ENCODE data around the gene HTR4.

HTR4 gene

DNA sequence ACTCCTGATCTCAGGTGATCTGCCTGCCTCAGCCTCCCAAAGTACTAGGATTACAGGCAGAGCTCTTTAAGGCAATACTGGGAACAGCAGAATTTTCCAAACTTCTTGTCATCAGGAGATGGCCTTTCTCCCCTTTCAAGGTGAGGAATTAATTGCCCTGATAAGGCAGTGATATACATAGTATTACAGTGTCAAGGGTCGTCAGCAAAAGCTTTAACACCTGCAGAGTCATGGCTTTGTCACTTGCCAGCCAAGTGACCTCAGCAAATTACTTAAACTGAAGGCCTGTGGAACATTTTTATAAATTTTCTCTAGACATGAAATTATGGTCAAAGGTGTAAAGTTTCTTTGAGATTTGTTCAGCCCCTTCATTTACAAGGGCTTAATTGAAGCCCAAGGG, 211.1 kb downstream of the HTR4 start:
- no peak overlapping the region for H3K4me3 ChIP-seq (ENCODE audit: low read depth, low read length)

DNA sequence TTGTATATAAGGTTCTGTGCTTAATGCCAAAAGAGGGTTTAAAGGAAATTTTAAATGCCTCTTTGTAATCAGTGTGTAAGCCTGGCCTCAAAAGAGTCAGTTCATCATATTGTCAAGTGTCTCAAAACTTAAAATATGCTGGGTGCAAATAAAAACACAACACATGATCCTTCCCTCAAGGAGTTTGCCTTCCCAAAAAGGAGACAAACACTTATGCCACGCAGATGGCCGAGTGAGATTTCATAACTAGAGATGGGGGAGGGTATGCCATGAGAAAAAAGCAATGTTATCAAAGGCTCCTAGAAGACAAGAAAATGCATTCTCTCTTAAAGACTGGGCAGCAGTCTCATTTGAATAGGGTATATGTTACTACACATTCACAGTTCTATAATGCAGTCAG, 215.4 kb downstream of the HTR4 start:
- no peak overlapping the region for H3K4me3 ChIP-seq (ENCODE audit: low read depth, low read length)

DNA sequence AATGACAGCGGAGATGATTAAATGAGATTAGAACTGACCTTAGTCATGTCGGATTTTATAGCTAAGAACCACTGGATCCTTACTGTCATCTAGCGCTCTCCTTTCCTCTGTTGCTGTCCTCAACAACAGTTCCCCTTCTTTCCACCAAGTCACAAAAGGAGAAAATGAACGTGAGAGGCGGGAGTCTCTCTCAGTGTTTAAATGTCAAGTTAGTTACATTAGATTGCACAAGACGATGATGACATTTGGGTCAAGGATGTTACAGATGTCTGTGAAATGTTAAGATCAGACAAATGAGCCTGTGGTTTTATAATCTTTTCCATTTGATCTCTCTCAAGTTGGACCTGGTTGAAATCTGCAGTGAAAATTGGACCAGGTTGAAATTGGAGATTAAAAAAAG, 217.1 kb downstream of the HTR4 start:
- H3K4me3 ChIP-seq (ENCODE audit: low read depth, low read length) = no peak overlapping the region

DNA sequence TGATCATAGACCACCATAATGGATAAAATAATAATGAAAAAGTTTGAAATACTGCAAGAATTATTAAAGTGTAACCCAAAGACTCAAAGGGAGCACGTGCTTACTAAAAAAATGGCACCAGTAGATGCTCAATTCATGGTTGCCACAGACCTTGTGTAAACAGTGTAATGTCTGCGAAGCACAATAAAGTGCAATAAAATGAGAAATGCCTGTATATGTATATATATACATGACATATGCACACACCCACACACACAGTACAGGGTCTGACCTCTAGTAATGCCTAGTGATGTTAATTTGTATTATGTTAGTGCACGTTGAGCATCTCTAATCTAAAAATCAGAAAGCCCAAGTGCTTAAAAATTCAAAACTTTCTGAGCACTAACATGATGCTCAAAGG, 218.3 kb downstream of the HTR4 start:
- no peak overlapping the region for H3K4me3 ChIP-seq (ENCODE audit: low read depth, low read length)

DNA sequence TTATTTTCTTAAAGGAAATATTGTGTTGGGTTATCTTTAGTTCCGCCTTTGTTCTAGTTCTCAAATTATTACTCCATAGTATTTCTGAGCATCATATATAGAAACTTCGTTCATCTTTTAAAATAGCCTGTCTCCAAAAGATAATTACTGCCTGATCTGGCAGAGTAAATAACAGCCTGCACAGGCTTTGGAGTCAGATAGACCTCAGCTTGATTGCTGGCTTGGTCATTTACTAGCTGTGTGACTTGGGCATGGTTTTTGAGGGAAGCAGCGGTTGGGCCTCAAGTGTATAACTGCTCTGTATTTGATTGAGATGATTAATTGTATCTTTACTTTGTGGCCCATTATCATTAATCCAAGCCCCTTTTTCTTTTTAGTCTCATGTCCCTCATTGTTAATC, 220.5 kb downstream of the HTR4 start:
- H3K4me3 ChIP-seq (ENCODE audit: low read depth, low read length) = no peak overlapping the region

All from iPS-11a (cell line).